HFF-Myc (cell line): ENCODE results near the gene SUFU.

Source experiments
- DNase-seq: peaks from one replicate; pipeline ENCODE4 v3.0.0-alpha.2; 2011; ENCODE audit warnings: low read depth; ENCODE audit errors: extremely low read depth
- H3K4me3 ChIP-seq: replicated peaks from 2 replicates; pipeline ENCODE4 v1.5.1; 2011; ENCODE audit warnings: low read depth, mild to moderate bottlenecking, control low read depth, low read length
- CTCF ChIP-seq: IDR thresholded peaks from 2 replicates; pipeline ENCODE4 v1.5.1; 2012; ENCODE audit warnings: mild to moderate bottlenecking, low read depth, low read length, control low read depth; ENCODE audit errors: missing control alignments

The SUFU gene

GRCh38 chr10:102588875-102589274, 85.1 kb downstream of the SUFU start:
- no peak overlapping the region for H3K4me3 ChIP-seq
- no peak for DNase-seq
- no peak for TF ChIP-seq CTCF

- DNase-seq: peak; percentile 58
- no peak for TF ChIP-seq CTCF
- no peak overlapping the region for H3K4me3 ChIP-seq
These were observed 89.5 kb downstream of the SUFU start for GRCh38 chr10:102593074-102593803.

- H3K4me3 ChIP-seq: no peak overlapping the region
- DNase-seq: no peak
- no peak for TF ChIP-seq CTCF
These were observed 90.0 kb downstream of the SUFU start for GRCh38 chr10:102593804-102594079.

DNA sequence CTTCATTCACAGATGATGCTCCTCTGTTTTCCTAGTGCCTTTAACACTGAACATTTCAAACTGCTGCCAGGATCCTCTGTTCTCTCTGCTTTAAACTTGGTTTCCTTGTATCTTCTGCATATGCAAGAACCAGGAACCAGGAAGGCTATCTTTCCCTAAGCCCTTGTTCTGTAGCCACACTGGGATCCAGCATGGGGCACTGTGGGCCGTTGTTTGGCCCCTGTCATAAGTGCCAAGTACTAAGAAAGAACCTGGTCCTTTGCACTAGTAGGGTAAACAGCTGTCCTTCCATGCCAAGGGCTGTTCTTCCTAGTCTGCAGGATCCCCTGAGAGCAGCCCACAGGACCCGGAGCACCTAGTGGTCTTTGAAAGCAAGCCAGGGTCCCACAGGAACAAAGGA, 91.5 kb downstream of the SUFU start:
- no peak for DNase-seq
- no peak for TF ChIP-seq CTCF
- H3K4me3 ChIP-seq: no peak overlapping the region

DNA sequence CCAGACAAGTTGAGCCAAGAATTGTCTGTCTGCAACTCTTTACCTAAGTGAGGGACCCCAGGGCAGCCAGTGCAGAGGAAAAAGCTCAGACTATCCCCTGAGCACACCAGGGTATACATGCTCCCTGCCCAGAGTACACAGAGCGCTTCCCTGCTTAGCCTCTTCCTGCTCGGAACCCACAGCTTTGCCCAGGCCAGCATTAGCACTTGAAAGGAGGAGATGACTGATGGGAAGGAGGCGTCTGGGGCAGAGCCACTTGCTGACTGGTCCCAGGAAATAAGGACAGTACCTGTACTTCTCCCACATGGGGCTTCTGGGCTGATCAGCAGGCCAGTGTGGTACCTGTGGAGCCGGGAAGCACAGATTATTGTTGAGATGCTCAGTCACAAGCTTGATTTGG, 92.1 kb downstream of the SUFU start:
- no peak for DNase-seq
- no peak for TF ChIP-seq CTCF
- no peak overlapping the region for H3K4me3 ChIP-seq

DNA sequence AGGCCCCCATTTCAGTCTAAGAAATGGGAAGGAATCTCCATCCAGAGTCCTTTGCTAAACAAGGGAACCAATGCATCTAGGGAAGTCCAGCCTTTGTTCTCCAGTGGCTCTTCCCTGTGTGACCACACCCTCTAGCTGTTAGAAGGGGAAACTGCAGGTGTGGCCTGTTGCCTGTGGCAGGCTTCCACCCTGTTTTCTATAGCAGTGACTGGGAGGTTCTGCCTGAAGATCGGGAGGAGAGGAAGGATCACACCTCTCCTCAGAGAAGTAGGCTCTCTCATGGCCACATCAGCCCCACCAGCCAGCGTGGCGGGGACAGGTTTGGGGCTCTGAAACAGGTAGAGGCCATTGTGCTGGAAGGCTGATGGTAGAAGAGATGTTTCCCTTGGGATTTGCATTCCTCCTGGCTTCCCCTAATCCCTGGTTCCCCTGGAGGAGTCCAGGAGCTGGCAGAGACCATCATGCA, 92.8 kb downstream of the SUFU start:
- no peak for DNase-seq
- TF ChIP-seq CTCF: peak; percentile 92
- no peak overlapping the region for H3K4me3 ChIP-seq
